Retinal pigment epithelial cell (primary cell): ENCODE data around the gene CDK17.
"Not testable (repeated sequence)": the region's sequence is repeated elsewhere in the genome, so short reads cannot be mapped to it uniquely, and the experiment has no call there.

ENCODE experiments used
- DNase-seq: peaks from one replicate; pipeline ENCODE4 v3.0.0-alpha.2; 2010; ENCODE audit warnings: low read depth
- H3K4me3 ChIP-seq: 2 replicates; pipeline ENCODE4 v1.5.1; 2011; ENCODE audit warnings: mild to moderate bottlenecking, low read length, control low read depth, moderate library complexity
- TF ChIP-seq, protein P1 (sequence below): conservative IDR thresholded peaks from 2 replicates; pipeline ENCODE4 v1.5.1; 2011; ENCODE audit warnings: low read depth, low read length, control low read depth, inconsistent platforms

The CDK17 gene

DNA sequence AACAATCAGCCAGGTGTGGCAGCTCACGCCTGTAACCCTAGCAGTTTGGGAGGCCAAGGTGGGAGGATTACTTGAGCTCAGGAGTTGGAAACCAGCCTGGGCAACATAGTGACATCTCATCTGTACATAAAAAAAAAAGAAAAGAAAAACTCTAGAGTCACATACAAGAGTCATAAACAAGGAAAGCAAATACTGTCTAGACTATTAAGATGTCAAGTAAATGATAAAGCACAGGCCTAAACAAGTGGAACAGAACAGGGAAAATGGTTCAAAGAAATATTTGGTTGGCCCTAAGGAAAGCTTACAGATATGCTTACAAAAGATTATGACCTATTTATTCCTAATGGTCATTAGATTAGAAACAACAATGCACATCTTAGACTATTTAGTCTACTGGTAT, 12.3 kb downstream of the CDK17 start:
- no peak overlapping the region for H3K4me3 ChIP-seq
- TF ChIP-seq, protein P1, sequence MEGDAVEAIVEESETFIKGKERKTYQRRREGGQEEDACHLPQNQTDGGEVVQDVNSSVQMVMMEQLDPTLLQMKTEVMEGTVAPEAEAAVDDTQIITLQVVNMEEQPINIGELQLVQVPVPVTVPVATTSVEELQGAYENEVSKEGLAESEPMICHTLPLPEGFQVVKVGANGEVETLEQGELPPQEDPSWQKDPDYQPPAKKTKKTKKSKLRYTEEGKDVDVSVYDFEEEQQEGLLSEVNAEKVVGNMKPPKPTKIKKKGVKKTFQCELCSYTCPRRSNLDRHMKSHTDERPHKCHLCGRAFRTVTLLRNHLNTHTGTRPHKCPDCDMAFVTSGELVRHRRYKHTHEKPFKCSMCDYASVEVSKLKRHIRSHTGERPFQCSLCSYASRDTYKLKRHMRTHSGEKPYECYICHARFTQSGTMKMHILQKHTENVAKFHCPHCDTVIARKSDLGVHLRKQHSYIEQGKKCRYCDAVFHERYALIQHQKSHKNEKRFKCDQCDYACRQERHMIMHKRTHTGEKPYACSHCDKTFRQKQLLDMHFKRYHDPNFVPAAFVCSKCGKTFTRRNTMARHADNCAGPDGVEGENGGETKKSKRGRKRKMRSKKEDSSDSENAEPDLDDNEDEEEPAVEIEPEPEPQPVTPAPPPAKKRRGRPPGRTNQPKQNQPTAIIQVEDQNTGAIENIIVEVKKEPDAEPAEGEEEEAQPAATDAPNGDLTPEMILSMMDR = no peak
- DNase-seq = no peak

- TF ChIP-seq, protein P1 = no peak
- DNase-seq = no peak
Observed at GRCh38 chr12:96386794-96387193, 13.4 kb downstream of the CDK17 start.

DNA sequence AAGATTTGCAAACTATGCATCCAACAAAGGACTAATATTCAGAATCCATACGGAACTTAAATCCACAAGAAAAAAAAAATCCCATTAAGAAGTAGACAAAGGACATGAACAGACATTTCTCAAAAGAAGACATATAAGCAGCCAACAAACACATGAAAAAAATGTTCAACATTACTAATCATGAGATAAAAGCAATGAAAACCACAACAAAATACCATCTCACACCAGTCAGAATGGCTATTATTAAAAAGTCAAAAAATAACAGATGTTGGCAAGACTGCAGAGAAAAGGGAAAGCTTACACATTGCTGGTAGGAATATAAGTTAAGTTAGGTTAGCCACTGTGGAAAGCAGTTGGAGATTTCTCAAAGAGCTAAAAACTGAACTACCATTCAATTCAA, 16.2 kb downstream of the CDK17 start:
- H3K4me3 ChIP-seq = no peak overlapping the region

More at GRCh38 chr12:96386794-96387193, 13.4 kb downstream of the CDK17 start:
- H3K4me3 ChIP-seq = no peak overlapping the region

GRCh38 chr12:96383371-96383770, 16.9 kb downstream of the CDK17 start:
- no peak overlapping the region for H3K4me3 ChIP-seq
- DNase-seq = no peak
- TF ChIP-seq, protein P1 = no peak

More for the DNA sequence above, 16.2 kb downstream of the CDK17 start:
- TF ChIP-seq, protein P1 = no peak
- no peak for DNase-seq

GRCh38 chr12:96379743-96380142, 20.5 kb downstream of the CDK17 start:
- H3K4me3 ChIP-seq, DNase-seq: not testable (repeated sequence)

GRCh38 chr12:96378319-96378718, 21.9 kb downstream of the CDK17 start:
- TF ChIP-seq, protein P1 = no peak
- H3K4me3 ChIP-seq = no peak overlapping the region
- DNase-seq = no peak

GRCh38 chr12:96376865-96377264, 23.4 kb downstream of the CDK17 start:
- DNase-seq = no peak
- TF ChIP-seq, protein P1 = no peak
- H3K4me3 ChIP-seq = no peak overlapping the region

GRCh38 chr12:96375841-96376604, 24.2 kb downstream of the CDK17 start:
- H3K4me3 ChIP-seq = no peak overlapping the region
- TF ChIP-seq, protein P1 = no peak

More at GRCh38 chr12:96375841-96376604, 24.2 kb downstream of the CDK17 start:
- DNase-seq = no peak
